Breast epithelium (tissue), 3 donors: Measurements from ENCODE around the gene GAL3ST1.

Source experiments
- CTCF ChIP-seq, 3 donors: fragments of 450-650 bp; IDR thresholded peaks; one replicate each; pipeline ENCODE4 v1.5.1; 2016 to 2017; ENCODE audit warnings: antibody characterized with exemption in 3 of 3, mild to moderate bottlenecking in 3 of 3, moderate library complexity in 3 of 3
- POLR2AphosphoS5 ChIP-seq, 3 donors: sonication (generic); formaldehyde crosslinking; IDR thresholded peaks; one replicate each; pipeline ENCODE4 v1.6.1; 2017; ENCODE audit warnings: antibody characterized with exemption in 3 of 3

GRCh38 chr22:30614268-30614667, 39.8 kb upstream of the GAL3ST1 start:
- TF ChIP-seq POLR2AphosphoS5 (IDR thresholded peaks at IDR 0.05) (no peak), CTCF (IDR thresholded peaks at IDR 0.05) (no peak)
